Large intestine (tissue), 3 donors: ENCODE measurements around the gene CD24. TPM values are rescaled to one million over a fixed set of nuclear protein-coding genes. Genes with fewer than 3 reads are reported as not detected.
A peak's percentile ranks its signal among the peaks of the same experiment; 100 is the strongest.
"Not testable (repeated sequence)": the region's sequence is repeated elsewhere in the genome, so short reads cannot be mapped to it uniquely, and the experiment has no call there.

ENCODE experiments used
- DNase-seq, 2 donors: peaks; one replicate each; pipeline versions ENCODE4 v3.0.0 to v3.0.0-alpha.2; 2013
- H3K27ac ChIP-seq: one replicate; pipeline ENCODE4 v1.5.1; 2013; ENCODE audit warnings: low read length
- H3K27me3 ChIP-seq: 2 replicates; pipeline ENCODE4 v1.6.1; 2013; ENCODE audit warnings: low read length; ENCODE audit not compliant: control insufficient read depth, insufficient read depth
- H3K36me3 ChIP-seq: 2 replicates; pipeline ENCODE4 v1.6.1; 2013; ENCODE audit warnings: low read length; ENCODE audit not compliant: control insufficient read depth, insufficient read depth
- H3K4me1 ChIP-seq: one replicate; pipeline ENCODE4 v1.6.1; 2013; ENCODE audit warnings: low read length; ENCODE audit not compliant: control insufficient read depth, insufficient read depth
- H3K4me3 ChIP-seq: one replicate; pipeline ENCODE4 v1.5.1; 2013; ENCODE audit warnings: low read length
- H3K9me3 ChIP-seq: one replicate; pipeline ENCODE4 v1.6.1; 2013; ENCODE audit warnings: mild to moderate bottlenecking, low read depth, low read length, moderate library complexity; ENCODE audit not compliant: control insufficient read depth
- WGBS: methylation state at CpG from one replicate; pipeline ENCODE4 v1.1.5; 2013; ENCODE audit warnings: low lambda C conversion rate; ENCODE audit not compliant: insufficient coverage; 5-methylcytosine and 5-hydroxymethylcytosine counted together
- polyA plus RNA-seq: library from polyadenylated mRNA; unstranded; fragments of 120-200 nt; gene quantifications from one replicate; pipeline ENCODE4 v1.2.1, GENCODE V29; 2013

The CD24 gene
- polyA plus RNA-seq, 1 donor, result 135 TPM

- WGBS, result no CpG with 5 or more reads among the region's 49 CpGs
- peak overlapping the region; percentile 60 for H3K27ac ChIP-seq
- DNase-seq, result peak in 1 of 2 donors; percentile 37
- peak overlapping the region; percentile 74 for H3K4me3 ChIP-seq
- H3K4me1 ChIP-seq, result peaks cover 9% of the 10 kb centered on the region
- peaks cover 30% of the 10 kb centered on the region for H3K27me3 ChIP-seq
- H3K36me3 ChIP-seq, result no peaks in the 10 kb centered on the region
- no peaks in the 10 kb centered on the region for H3K9me3 ChIP-seq
Observed at GRCh38 chr6:106973018-106973835, 1.3 kb downstream of the CD24 start.

- peaks cover 30% of the 10 kb centered on the region for H3K27me3 ChIP-seq
- DNase-seq, result peak; percentile 23 to 66
- WGBS, result no CpG with 5 or more reads among the region's 10 CpGs
Observed at GRCh38 chr6:106972500-106972899, 2.0 kb downstream of the CD24 start.

GRCh38 chr6:106970769-106971168 lies 3.8 kb downstream of the CD24 start:
- H3K36me3 ChIP-seq, DNase-seq, H3K9me3 ChIP-seq, H3K27ac ChIP-seq, H3K4me3 ChIP-seq, H3K4me1 ChIP-seq: not testable (repeated sequence)
- peaks cover 27% of the 10 kb centered on the region for H3K27me3 ChIP-seq
- WGBS, result no CpG with 5 or more reads among the region's 6 CpGs

More at GRCh38 chr6:106972500-106972899, 2.0 kb downstream of the CD24 start:
- Histone ChIP-seq H3K4me1 (peaks cover 9% of the 10 kb centered on the region), H3K9me3 (no peaks in the 10 kb centered on the region), H3K36me3 (no peaks in the 10 kb centered on the region), H3K4me3 (peak overlapping the region; percentile 74), H3K27ac (no peak overlapping the region)

- no peak for DNase-seq
- no peaks in the 10 kb centered on the region for H3K9me3 ChIP-seq
- peaks cover 9% of the 10 kb centered on the region for H3K4me1 ChIP-seq
- no peak overlapping the region for H3K27ac ChIP-seq
- no peak overlapping the region for H3K4me3 ChIP-seq
- no CpG with 5 or more reads among the region's 9 CpGs for WGBS
- no peaks in the 10 kb centered on the region for H3K36me3 ChIP-seq
- peaks cover 7% of the 10 kb centered on the region for H3K27me3 ChIP-seq
Observed at GRCh38 chr6:106967936-106968555, 6.5 kb downstream of the CD24 start.

- no peak overlapping the region for H3K4me3 ChIP-seq
- H3K9me3 ChIP-seq, result no peaks in the 10 kb centered on the region
- no CpG with 5 or more reads among the region's 9 CpGs for WGBS
- H3K27ac ChIP-seq, result no peak overlapping the region
- no peak for DNase-seq
- no peaks in the 10 kb centered on the region for H3K27me3 ChIP-seq
- H3K4me1 ChIP-seq, result peaks cover under 1% of the 10 kb centered on the region
- no peaks in the 10 kb centered on the region for H3K36me3 ChIP-seq
Observed at GRCh38 chr6:106966671-106967640, 7.6 kb downstream of the CD24 start.

GRCh38 chr6:106966229-106966628 lies 8.3 kb downstream of the CD24 start:
- H3K27me3 ChIP-seq, result no peaks in the 10 kb centered on the region
- no peaks in the 10 kb centered on the region for H3K9me3 ChIP-seq
- H3K27ac ChIP-seq, result no peak overlapping the region
- H3K4me3 ChIP-seq, result no peak overlapping the region
- no CpG with 5 or more reads among the region's 1 CpG for WGBS
- H3K4me1 ChIP-seq, result no peaks in the 10 kb centered on the region
- no peaks in the 10 kb centered on the region for H3K36me3 ChIP-seq
- no peak for DNase-seq

- Histone ChIP-seq H3K27ac (no peak overlapping the region), H3K9me3 (no peaks in the 10 kb centered on the region), H3K27me3 (no peaks in the 10 kb centered on the region), H3K4me1 (no peaks in the 10 kb centered on the region), H3K36me3 (no peaks in the 10 kb centered on the region), H3K4me3 (no peak overlapping the region)
- no peak for DNase-seq
- 67% methylated on average over 1 of the region's 1 CpG for WGBS
Observed at GRCh38 chr6:106964954-106965353, 9.6 kb downstream of the CD24 start.

- no CpG with 5 or more reads among the region's 1 CpG for WGBS
- Histone ChIP-seq H3K27ac (no peak overlapping the region), H3K9me3 (no peaks in the 10 kb centered on the region), H3K4me1 (no peaks in the 10 kb centered on the region), H3K27me3 (no peaks in the 10 kb centered on the region), H3K4me3 (no peak overlapping the region), H3K36me3 (no peaks in the 10 kb centered on the region)
- no peak for DNase-seq
Observed at GRCh38 chr6:106964099-106964498, 10.4 kb downstream of the CD24 start.

GRCh38 chr6:106963544-106963943 lies 11.0 kb downstream of the CD24 start:
- Histone ChIP-seq H3K27me3 (no peaks in the 10 kb centered on the region), H3K36me3 (no peaks in the 10 kb centered on the region), H3K27ac (no peak overlapping the region), H3K9me3 (no peaks in the 10 kb centered on the region), H3K4me1 (no peaks in the 10 kb centered on the region), H3K4me3 (no peak overlapping the region)
- no peak for DNase-seq
- 100% methylated on average over 2 of the region's 4 CpGs for WGBS

GRCh38 chr6:106961801-106962200 lies 12.7 kb downstream of the CD24 start:
- no peaks in the 10 kb centered on the region for H3K9me3 ChIP-seq
- H3K4me3 ChIP-seq, result no peak overlapping the region
- no CpG with 5 or more reads among the region's 2 CpGs for WGBS
- no peaks in the 10 kb centered on the region for H3K4me1 ChIP-seq
- no peak for DNase-seq
- no peaks in the 10 kb centered on the region for H3K27me3 ChIP-seq
- H3K27ac ChIP-seq, result no peak overlapping the region
- H3K36me3 ChIP-seq, result no peaks in the 10 kb centered on the region
